Right lobe of liver (tissue), 6 donors: ENCODE results near the gene CRACR2B. TPM values are rescaled to one million over a fixed set of nuclear protein-coding genes. Genes with fewer than 3 reads are reported as not detected.

Source experiments
- ATAC-seq, 4 donors: fragments of 200-7000 bp; cut with Tn5 transposase; one replicate each; pipeline ENCODE4 v1.9.1; 2020; ENCODE audit warnings: mild to moderate bottlenecking in 4 of 4, moderate library complexity in 4 of 4
- DNase-seq, 3 donors: peaks; one replicate each; pipeline ENCODE4 v3.0.0-alpha.2; 2020
- H3K27ac ChIP-seq, 3 donors: fragments of 200-600 bp; one replicate each; pipeline ENCODE4 v1.8.0; 2022
- H3K27me3 ChIP-seq, 2 donors: fragments of 200-600 bp; one replicate each; pipeline ENCODE4 v1.8.0; 2022
- H3K36me3 ChIP-seq, 4 donors: fragments of 200-600 bp; sonication (generic) in 1 of 4; one replicate each; pipeline versions ENCODE4 v1.5.1 to v1.8.0; 2017 to 2022; ENCODE audit warnings: control low read depth in 1 of 4
- H3K4me1 ChIP-seq, 4 donors: fragments of 200-600 bp; sonication (generic) in 1 of 4; one replicate each; pipeline versions ENCODE4 v1.5.1 to v1.8.0; 2017 to 2022; ENCODE audit warnings: control low read depth in 1 of 4
- H3K4me3 ChIP-seq, 3 donors: fragments of 200-600 bp; one replicate each; pipeline ENCODE4 v1.8.0; 2022
- H3K9me3 ChIP-seq, 4 donors: fragments of 200-600 bp; sonication (generic) in 1 of 4; one replicate each; pipeline versions ENCODE4 v1.5.1 to v1.8.0; 2017 to 2022; ENCODE audit warnings: control low read depth in 1 of 4
- POLR2A ChIP-seq: fragments of 450-650 bp; IDR thresholded peaks from one replicate; pipeline ENCODE4 v1.6.1; 2017; ENCODE audit warnings: antibody characterized with exemption, mild to moderate bottlenecking
- WGBS: methylation state at CpG from one replicate; pipeline ENCODE4 v1.1.6; 2018; ENCODE audit warnings: low coverage, low lambda C conversion rate; ENCODE audit not compliant: insufficient coverage; ENCODE audit errors: missing lambda C conversion rate; 5-methylcytosine and 5-hydroxymethylcytosine counted together
- intact Hi-C, 2 donors: fragments of 100-400 bp; cut with DNase I; formaldehyde crosslinking; loops; one replicate each; pipeline versions ENCODE4 v1.11.2 to v1.14.1; 2022
- total RNA-seq, 6 experiments: library from RNA; depleted of rRNA in 2 of 6; stranded (reverse); fragments of >200 nt in 2 of 6; fragmentation: NEBNext Ultra II Directional in 3 of 6; extraction: Animal tissue kit (Norgen Biotek cat#: 25700) in 3 of 6; gene quantifications; one replicate each; pipeline versions ENCODE4 v1.1.0 to v1.2.4, GENCODE V29; 2016 to 2023
- TF ChIP-seq, protein P1 (sequence below), 4 donors: fragments of 200-600 bp in 3 of 4; fragments of 450-650 bp in 1 of 4; IDR thresholded peaks; one replicate each; pipeline versions ENCODE4 v1.5.1 to v1.8.0; 2016 to 2022; ENCODE audit warnings: antibody characterized with exemption in 4 of 4, mild to moderate bottlenecking in 2 of 4
- donor health status: DM: no; HTN: yes; CAD: no.
- donor health status: DM: no; HTN: no; CAD: no.
- donor health status: DM: no; HTN: no; CAD: no.
- donor health status: DM: no; HTN: yes; CAD: no.
- donor health status: DM: no; HTN: yes; CAD: no.

Gene CRACR2B
- total RNA-seq, 6 experiments from 2014 or later = 2.2 to 4.0 (median 3.1) TPM

DNA sequence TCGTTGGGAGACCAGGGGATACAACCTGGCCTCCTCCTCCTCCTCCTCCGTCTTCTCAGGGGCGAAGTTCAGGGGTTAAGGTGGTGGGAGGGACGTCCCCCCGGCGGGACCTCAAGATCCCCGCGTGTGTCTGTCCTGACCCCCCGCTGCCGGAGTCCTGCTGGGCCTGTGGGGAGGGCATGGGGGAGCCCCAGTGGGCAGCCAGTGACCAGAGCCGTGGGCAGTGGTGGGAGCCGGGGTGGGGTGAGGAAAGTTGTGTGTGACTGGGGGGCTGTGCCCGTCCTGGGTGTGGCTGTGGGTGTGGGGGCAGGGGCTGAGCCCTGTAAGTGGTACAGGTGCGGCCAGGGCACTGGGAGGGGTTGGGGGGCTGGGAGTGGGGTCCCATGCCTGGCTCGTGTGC is 25.0 kb downstream of the CRACR2B start:
- WGBS = 77% methylated on average over 10 of the region's 15 CpGs
- no peaks in the 10 kb centered on the region for H3K36me3 ChIP-seq
- intact Hi-C loops = loop anchor here in 1 of 2 donors (10.0 kb wide), 1 partner anchor 202 kb away; no protein-coding TSS in a partner anchor
- H3K4me3 ChIP-seq = no peak overlapping the region
- no peak overlapping the region for H3K27ac ChIP-seq
- DNase-seq (no peak), ATAC-seq (no peak)
- TF ChIP-seq POLR2A = no peak
- TF ChIP-seq, protein P1, sequence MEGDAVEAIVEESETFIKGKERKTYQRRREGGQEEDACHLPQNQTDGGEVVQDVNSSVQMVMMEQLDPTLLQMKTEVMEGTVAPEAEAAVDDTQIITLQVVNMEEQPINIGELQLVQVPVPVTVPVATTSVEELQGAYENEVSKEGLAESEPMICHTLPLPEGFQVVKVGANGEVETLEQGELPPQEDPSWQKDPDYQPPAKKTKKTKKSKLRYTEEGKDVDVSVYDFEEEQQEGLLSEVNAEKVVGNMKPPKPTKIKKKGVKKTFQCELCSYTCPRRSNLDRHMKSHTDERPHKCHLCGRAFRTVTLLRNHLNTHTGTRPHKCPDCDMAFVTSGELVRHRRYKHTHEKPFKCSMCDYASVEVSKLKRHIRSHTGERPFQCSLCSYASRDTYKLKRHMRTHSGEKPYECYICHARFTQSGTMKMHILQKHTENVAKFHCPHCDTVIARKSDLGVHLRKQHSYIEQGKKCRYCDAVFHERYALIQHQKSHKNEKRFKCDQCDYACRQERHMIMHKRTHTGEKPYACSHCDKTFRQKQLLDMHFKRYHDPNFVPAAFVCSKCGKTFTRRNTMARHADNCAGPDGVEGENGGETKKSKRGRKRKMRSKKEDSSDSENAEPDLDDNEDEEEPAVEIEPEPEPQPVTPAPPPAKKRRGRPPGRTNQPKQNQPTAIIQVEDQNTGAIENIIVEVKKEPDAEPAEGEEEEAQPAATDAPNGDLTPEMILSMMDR (IDR thresholded peaks at IDR 0.05) = no peak
- peaks cover 0 to 5% of the 10 kb centered on the region in 2 donors for H3K27me3 ChIP-seq
- H3K4me1 ChIP-seq = peaks cover 0 to 11% (median 0%) of the 10 kb centered on the region in 4 donors
- H3K9me3 ChIP-seq = no peaks in the 10 kb centered on the region

DNA sequence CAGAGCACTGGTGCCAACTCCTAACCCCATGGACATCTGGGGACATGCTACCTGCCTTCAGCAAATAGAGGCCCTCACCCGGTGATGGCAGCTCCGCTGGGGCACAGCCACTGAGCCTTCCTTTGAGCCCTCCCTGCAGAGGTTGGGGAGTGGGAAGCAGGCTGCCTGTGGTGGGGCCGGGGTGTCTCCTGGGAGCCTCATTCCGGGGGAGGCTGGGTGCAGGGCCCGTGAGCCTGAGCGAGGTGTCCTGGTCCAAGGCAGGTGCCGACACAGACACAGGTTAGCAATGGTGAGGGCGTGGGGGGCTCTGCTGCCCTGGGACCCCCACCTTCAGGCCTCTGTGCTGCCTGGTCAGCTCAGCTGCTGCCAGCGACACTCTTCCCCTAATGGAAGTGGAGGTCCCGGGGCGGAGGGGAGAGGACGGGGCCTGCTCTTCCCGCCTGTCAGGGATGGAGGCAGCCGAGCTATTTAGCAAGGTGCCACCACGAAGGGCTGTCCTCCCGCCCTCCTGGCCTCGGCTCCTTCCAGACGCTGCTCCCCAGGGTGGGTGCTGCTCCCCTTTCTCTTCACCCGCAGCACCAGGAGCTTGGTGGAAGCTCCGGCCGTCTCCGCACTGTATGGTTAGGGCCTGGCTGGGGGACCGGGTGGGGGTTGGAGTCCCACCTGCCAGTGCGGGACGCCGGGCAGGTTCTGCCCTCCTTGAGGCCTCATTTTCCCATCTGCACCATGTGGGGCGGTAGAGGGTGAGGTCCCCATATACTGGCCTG is 26.1 kb downstream of the CRACR2B start:
- Histone ChIP-seq H3K27me3 (peaks cover 0 to 5% of the 10 kb centered on the region in 2 donors), H3K4me3 (no peak overlapping the region)
- ATAC-seq = no peak

DNA sequence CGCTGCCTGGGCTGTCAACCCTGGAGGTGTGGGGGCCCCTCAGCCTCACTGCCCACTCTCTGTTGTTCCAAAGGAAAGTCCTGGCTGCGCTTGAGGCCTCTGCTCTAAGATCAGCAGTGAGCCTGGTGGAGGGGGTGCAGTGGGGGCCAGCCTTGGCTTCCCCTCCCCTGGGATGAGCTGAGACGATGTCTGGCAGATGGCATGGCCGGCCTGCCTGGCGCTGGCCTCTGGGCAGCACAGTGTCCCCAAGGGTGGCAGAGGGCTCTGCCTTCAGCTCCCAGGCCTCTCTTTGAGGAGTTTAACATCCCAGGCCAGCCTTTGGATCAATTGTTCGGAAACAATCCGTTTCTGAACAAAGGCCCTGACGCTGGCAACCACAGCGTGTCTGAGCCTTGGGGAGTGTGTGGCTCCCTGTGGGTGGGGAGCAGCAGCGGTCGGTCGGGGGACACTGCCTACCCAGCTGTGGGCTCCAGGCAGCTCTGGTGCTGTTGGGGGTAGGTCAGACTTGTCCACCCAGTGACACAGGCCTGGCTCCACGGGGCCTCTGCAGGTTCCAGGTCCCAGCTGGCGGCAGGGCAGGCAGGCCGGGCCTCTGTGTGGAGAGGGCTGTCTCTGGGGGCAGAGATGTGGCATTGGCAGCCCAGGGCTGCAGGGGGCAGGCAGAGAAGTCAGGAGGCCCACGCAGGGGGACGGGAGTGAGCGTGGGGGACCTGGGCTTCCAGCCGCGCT is 27.0 kb downstream of the CRACR2B start:
- Histone ChIP-seq H3K9me3 (no peaks in the 10 kb centered on the region), H3K4me3 (no peak overlapping the region), H3K36me3 (no peaks in the 10 kb centered on the region), H3K27ac (no peak overlapping the region), H3K27me3 (no peaks in the 10 kb centered on the region), H3K4me1 (no peaks in the 10 kb centered on the region)
- intact Hi-C loops = loop anchor here in 1 of 2 donors (10.0 kb wide), 1 partner anchor 200 kb away; no protein-coding TSS in a partner anchor
- WGBS = no CpG with 5 or more reads among the region's 20 CpGs
- no peak for DNase-seq
- no peak for ATAC-seq
- TF ChIP-seq, protein P1 (IDR thresholded peaks at IDR 0.05) = no peak
- no peak for TF ChIP-seq POLR2A

More for the DNA sequence above, 26.1 kb downstream of the CRACR2B start:
- no peaks in the 10 kb centered on the region for H3K36me3 ChIP-seq
- H3K4me1 ChIP-seq = peaks cover 0 to 3% (median 0%) of the 10 kb centered on the region in 4 donors
- no peak overlapping the region for H3K27ac ChIP-seq
- no peak for TF ChIP-seq POLR2A
- TF ChIP-seq, protein P1 (IDR thresholded peaks at IDR 0.05) = no peak
- 89% methylated on average over 7 of the region's 27 CpGs for WGBS
- no peak for DNase-seq
- no peaks in the 10 kb centered on the region for H3K9me3 ChIP-seq
- intact Hi-C loops = loop anchor here in 1 of 2 donors (10.0 kb wide), 1 partner anchor 201 kb away; no protein-coding TSS in a partner anchor

DNA sequence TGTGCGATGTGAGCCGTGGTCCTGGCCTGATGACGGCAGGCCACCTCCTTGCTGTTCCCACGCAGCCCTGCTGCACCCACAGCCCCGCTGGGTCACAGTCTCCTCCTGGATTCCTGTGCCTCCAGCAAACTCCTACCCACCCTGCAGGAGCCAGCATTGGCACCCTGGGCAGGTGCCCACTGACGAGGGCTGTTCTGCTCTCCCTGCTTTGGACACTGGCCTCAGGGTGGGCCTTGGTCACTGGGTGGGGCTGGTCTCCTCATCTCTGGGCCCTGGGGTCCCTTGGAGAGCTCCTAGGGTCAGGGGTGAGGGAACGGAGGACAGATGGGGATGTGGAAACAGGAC is 27.6 kb downstream of the CRACR2B start:
- WGBS = no CpG with 5 or more reads among the region's 7 CpGs
- intact Hi-C loops = loop anchor here in 1 of 2 donors (10.0 kb wide), 1 partner anchor 199 kb away; no protein-coding TSS in a partner anchor

More for the DNA sequence above, 27.6 kb downstream of the CRACR2B start:
- Histone ChIP-seq H3K4me3 (no peak overlapping the region), H3K27ac (no peak overlapping the region), H3K27me3 (no peaks in the 10 kb centered on the region), H3K4me1 (no peaks in the 10 kb centered on the region), H3K9me3 (no peaks in the 10 kb centered on the region), H3K36me3 (no peaks in the 10 kb centered on the region)
- no peak for ATAC-seq
- DNase-seq = no peak
- TF ChIP-seq POLR2A = no peak
- TF ChIP-seq, protein P1 (IDR thresholded peaks at IDR 0.05) = no peak
